BJ (cell line): ENCODE measurements around the gene GRIN3B. TPM values are rescaled to one million over a fixed set of nuclear protein-coding genes. Genes with fewer than 3 reads are reported as not detected.

Experiments
- CTCF ChIA-PET: fragments of 350-600 bp; formaldehyde crosslinking; extraction: SDS; loops from one replicate; lab custom pipeline; 2021; ENCODE audit warnings: antibody characterized with exemption, inconsistent platforms; lab: Yijun Ruan, JAX
- POLR2A ChIA-PET: fragments of 300-600 bp; sonication (Branson Sonifier 250); formaldehyde crosslinking; extraction: SDS; loops from one replicate; lab custom pipeline; 2021; ENCODE audit warnings: antibody characterized with exemption; lab: Charles Lee
- DNase-seq: peaks from one replicate; pipeline ENCODE4 v3.0.0-alpha.2; 2011; ENCODE audit warnings: low read depth
- H3K27me3 ChIP-seq: 2 replicates; pipeline ENCODE4 v1.6.0; 2011; ENCODE audit warnings: low read length; ENCODE audit not compliant: control insufficient read depth, insufficient read depth
- H3K36me3 ChIP-seq: 2 replicates; pipeline ENCODE4 v1.5.1; 2011; ENCODE audit warnings: low read length; ENCODE audit not compliant: control insufficient read depth, insufficient read depth
- H3K4me3 ChIP-seq: 2 replicates; pipeline ENCODE4 v1.5.1; 2011; ENCODE audit warnings: low read depth, mild to moderate bottlenecking, control low read depth, low read length
- polyA plus RNA-seq: library from polyadenylated mRNA; depleted of rRNA; stranded (reverse); fragments of >200 nt; gene quantifications from 2 replicates; pipeline ENCODE4 v1.2.3, GENCODE V29; 2011
- TF ChIP-seq, protein P1 (sequence below): IDR thresholded peaks from 2 replicates; pipeline ENCODE4 v1.5.1; 2011; ENCODE audit warnings: low read depth, mild to moderate bottlenecking, control low read depth, inconsistent platforms, low read length, moderate library complexity; ENCODE audit not compliant: insufficient read depth

Gene GRIN3B
- polyA plus RNA-seq, 1 experiment = 0.32 TPM

GRCh38 chr19:962683-963400, 37.4 kb upstream of the GRIN3B start:
- ChIA-PET POLR2A (no interaction called here), CTCF (no interaction called here)
- H3K4me3 ChIP-seq = no peak overlapping the region
- DNase-seq = no peak
- H3K27me3 ChIP-seq = no peaks in the 10 kb centered on the region
- H3K36me3 ChIP-seq = peaks cover 43% of the 10 kb centered on the region
- TF ChIP-seq, protein P1, sequence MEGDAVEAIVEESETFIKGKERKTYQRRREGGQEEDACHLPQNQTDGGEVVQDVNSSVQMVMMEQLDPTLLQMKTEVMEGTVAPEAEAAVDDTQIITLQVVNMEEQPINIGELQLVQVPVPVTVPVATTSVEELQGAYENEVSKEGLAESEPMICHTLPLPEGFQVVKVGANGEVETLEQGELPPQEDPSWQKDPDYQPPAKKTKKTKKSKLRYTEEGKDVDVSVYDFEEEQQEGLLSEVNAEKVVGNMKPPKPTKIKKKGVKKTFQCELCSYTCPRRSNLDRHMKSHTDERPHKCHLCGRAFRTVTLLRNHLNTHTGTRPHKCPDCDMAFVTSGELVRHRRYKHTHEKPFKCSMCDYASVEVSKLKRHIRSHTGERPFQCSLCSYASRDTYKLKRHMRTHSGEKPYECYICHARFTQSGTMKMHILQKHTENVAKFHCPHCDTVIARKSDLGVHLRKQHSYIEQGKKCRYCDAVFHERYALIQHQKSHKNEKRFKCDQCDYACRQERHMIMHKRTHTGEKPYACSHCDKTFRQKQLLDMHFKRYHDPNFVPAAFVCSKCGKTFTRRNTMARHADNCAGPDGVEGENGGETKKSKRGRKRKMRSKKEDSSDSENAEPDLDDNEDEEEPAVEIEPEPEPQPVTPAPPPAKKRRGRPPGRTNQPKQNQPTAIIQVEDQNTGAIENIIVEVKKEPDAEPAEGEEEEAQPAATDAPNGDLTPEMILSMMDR = no peak

- no peak overlapping the region for H3K4me3 ChIP-seq
- no peak for DNase-seq
- H3K27me3 ChIP-seq = no peaks in the 10 kb centered on the region
- ChIA-PET CTCF (no interaction called here), POLR2A (no interaction called here)
- H3K36me3 ChIP-seq = peaks cover 46% of the 10 kb centered on the region
- TF ChIP-seq, protein P1 = no peak
Observed at GRCh38 chr19:963486-963951, 36.7 kb upstream of the GRIN3B start.

DNA sequence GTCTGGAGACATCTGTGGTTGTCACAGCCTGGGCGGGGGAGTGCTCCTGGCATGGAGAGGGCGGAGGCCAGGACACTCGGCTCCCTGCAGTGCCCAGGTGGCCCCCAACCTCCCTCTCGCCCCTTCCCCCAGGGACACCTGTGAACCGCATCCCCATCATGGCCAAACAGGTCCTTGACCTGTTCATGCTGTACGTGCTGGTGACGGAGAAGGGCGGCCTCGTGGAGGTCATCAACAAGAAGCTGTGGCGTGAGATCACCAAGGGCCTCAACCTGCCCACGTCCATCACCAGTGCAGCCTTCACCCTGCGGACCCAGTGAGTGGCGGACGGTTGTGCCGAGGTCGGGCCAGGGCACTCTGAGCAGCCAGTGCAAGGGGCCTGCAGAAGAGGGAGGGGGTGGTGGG, 36.1 kb upstream of the GRIN3B start:
- TF ChIP-seq, protein P1 = no peak
- POLR2A ChIA-PET = no interaction called here
- Histone ChIP-seq H3K36me3 (peaks cover 47% of the 10 kb centered on the region), H3K27me3 (no peaks in the 10 kb centered on the region), H3K4me3 (no peak overlapping the region)
- CTCF ChIA-PET = no interaction called here
- DNase-seq = no peak

DNA sequence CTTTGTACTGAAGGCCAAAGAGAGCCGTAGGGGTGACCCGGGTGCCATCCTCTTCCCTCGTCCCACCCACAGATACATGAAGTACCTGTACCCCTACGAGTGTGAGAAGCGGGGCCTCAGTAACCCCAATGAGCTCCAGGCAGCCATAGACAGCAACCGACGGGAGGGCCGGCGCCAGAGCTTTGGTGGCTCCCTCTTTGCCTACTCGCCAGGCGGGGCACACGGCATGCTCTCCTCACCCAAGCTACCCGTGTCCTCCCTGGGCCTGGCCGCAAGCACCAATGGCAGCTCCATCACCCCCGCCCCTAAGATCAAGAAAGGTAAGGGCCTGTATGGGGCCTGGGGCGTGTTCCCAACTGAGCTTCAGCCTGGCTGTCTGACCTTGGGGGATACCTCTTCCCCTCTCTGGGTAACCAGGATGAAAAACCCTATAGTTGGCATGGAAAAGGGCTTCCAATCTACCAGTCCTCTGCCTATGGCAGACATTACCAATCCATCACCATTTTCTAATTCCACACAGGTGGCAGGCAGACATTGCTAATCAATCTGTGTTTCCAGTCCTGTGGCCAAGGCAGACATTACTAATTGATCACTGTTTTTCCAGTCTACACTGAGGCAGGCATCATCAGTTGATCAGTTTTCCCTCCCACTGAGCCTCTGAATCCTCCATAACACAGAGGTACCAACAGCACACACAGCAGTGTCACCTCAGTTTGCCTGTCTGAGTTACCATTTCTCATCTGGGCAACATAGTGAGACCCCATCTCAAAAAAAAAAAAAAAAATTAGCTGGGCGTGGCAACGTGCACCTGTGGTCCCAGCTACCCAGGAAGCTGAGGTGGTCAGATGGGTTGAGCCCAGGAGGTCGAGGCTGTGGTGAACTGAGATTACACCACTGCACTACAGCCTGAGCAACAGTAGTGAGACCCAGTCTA, 35.2 kb upstream of the GRIN3B start:
- Histone ChIP-seq H3K27me3 (no peaks in the 10 kb centered on the region), H3K36me3 (peaks cover 46% of the 10 kb centered on the region), H3K4me3 (no peak overlapping the region)
- ChIA-PET POLR2A (no interaction called here), CTCF (interaction anchor here (1.6 kb wide), 1 partner anchor 17 kb away, joined by 3 read pairs; no protein-coding TSS in a partner anchor)
- DNase-seq = no peak
- TF ChIP-seq, protein P1 = no peak
